A549 (cell line): ENCODE measurements around the gene FUS.

ENCODE experiments used
- CEBPB ChIP-seq, 2 experiments: fragments of >200 bp in 1 of 2; sonication (Bioruptor Twin) in 1 of 2; formaldehyde crosslinking in 1 of 2; IDR thresholded peaks; 2 replicates each; pipeline ENCODE4 v1.6.1; 2012 to 2016
- CHD4 ChIP-seq: fragments of 200-600 bp; sonication (generic); IDR thresholded peaks from 2 replicates; pipeline ENCODE4 v1.6.1; 2016; ENCODE audit warnings: antibody characterized with exemption, mild to moderate bottlenecking, borderline replicate concordance
- FOSL2 ChIP-seq, 2 experiments: fragments of 450-650 bp in 1 of 2; fragments of >200 bp in 1 of 2; sonication (Bioruptor Twin) in 1 of 2; formaldehyde crosslinking; IDR thresholded peaks; 2 replicates each; pipeline versions ENCODE4 v1.5.0 to v1.6.1; 2016 to 2020; ENCODE audit warnings: mild to moderate bottlenecking in 1 of 2, moderate library complexity in 1 of 2
- HOXA7 ChIP-seq: fragments of 250-450 bp; sonication (Bioruptor Pico); IDR thresholded peaks from 2 replicates; pipeline ENCODE4 v1.5.0; 2020; ENCODE audit warnings: mild to moderate bottlenecking, moderate library complexity
- POLR2A ChIP-seq: IDR thresholded peaks from 2 replicates; pipeline ENCODE4 v1.6.1; 2012; ENCODE audit warnings: mild to moderate bottlenecking, low read length
- TF ChIP-seq, protein P1 (sequence below): fragments of 200-600 bp; sonication (generic); IDR thresholded peaks from 2 replicates; pipeline ENCODE4 v1.6.1; 2016; ENCODE audit warnings: antibody characterized with exemption, mild to moderate bottlenecking, moderate library complexity
- TF ChIP-seq, protein P2 (sequence below): fragments of >200 bp; sonication (Bioruptor Twin); formaldehyde crosslinking; IDR thresholded peaks from 3 replicates; pipeline ENCODE4 v1.5.1; 2016

DNA sequence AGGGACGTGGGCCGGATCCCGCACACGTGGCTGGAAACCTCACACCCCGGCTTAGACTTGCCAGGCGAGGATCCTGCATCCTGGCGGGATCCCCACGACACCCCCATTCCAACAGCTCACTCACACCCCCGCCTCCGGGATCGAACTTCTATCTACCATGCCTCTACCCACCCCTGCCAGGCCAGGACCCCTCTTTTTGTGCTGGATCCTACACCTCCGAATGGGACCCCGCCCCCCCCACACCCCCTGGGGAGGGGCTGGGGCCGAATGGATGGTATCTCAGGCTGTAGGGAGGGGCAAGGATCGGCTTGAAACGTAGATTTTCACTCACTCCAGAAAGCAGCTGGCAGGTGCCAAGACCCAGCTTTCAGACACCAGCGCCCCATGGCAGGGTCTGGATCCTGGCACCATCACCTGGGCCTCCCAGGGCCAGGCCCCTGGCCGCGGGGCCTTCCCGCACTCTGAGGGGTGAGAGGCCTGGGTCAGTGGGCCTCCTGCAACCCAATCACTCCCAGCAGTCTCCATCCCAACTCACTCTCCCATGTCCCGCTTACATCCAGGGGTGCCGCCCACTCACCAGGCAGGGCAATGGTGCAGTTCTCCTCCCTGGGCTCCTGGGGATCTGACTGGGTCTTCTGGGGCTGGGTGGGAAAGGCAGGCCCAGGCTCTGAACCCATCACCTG lies 36.8 kb upstream of the FUS start:
- no peak for TF ChIP-seq POLR2A
- no peak for TF ChIP-seq CHD4
- TF ChIP-seq CEBPB (IDR thresholded peaks at IDR 0.05), result no peak
- TF ChIP-seq, protein P1, sequence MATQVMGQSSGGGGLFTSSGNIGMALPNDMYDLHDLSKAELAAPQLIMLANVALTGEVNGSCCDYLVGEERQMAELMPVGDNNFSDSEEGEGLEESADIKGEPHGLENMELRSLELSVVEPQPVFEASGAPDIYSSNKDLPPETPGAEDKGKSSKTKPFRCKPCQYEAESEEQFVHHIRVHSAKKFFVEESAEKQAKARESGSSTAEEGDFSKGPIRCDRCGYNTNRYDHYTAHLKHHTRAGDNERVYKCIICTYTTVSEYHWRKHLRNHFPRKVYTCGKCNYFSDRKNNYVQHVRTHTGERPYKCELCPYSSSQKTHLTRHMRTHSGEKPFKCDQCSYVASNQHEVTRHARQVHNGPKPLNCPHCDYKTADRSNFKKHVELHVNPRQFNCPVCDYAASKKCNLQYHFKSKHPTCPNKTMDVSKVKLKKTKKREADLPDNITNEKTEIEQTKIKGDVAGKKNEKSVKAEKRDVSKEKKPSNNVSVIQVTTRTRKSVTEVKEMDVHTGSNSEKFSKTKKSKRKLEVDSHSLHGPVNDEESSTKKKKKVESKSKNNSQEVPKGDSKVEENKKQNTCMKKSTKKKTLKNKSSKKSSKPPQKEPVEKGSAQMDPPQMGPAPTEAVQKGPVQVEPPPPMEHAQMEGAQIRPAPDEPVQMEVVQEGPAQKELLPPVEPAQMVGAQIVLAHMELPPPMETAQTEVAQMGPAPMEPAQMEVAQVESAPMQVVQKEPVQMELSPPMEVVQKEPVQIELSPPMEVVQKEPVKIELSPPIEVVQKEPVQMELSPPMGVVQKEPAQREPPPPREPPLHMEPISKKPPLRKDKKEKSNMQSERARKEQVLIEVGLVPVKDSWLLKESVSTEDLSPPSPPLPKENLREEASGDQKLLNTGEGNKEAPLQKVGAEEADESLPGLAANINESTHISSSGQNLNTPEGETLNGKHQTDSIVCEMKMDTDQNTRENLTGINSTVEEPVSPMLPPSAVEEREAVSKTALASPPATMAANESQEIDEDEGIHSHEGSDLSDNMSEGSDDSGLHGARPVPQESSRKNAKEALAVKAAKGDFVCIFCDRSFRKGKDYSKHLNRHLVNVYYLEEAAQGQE, result no peak
- TF ChIP-seq, protein P2, sequence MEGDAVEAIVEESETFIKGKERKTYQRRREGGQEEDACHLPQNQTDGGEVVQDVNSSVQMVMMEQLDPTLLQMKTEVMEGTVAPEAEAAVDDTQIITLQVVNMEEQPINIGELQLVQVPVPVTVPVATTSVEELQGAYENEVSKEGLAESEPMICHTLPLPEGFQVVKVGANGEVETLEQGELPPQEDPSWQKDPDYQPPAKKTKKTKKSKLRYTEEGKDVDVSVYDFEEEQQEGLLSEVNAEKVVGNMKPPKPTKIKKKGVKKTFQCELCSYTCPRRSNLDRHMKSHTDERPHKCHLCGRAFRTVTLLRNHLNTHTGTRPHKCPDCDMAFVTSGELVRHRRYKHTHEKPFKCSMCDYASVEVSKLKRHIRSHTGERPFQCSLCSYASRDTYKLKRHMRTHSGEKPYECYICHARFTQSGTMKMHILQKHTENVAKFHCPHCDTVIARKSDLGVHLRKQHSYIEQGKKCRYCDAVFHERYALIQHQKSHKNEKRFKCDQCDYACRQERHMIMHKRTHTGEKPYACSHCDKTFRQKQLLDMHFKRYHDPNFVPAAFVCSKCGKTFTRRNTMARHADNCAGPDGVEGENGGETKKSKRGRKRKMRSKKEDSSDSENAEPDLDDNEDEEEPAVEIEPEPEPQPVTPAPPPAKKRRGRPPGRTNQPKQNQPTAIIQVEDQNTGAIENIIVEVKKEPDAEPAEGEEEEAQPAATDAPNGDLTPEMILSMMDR, result no peak
- no peak for TF ChIP-seq HOXA7
- TF ChIP-seq FOSL2 (IDR thresholded peaks at IDR 0.05), result no peak
- TF ChIP-seq FOSL2 (CRISPR knock-in tag; IDR thresholded peaks at IDR 0.05), result no peak
